T-cell (primary cell): ENCODE measurements around the gene DTX3. TPM values are rescaled to one million over a fixed set of nuclear protein-coding genes. Genes with fewer than 3 reads are reported as not detected.
A peak's percentile ranks its signal among the peaks of the same experiment; 100 is the strongest.
"Not testable (repeated sequence)": the region's sequence is repeated elsewhere in the genome, so short reads cannot be mapped to it uniquely, and the experiment has no call there.

Experiments used
- ATAC-seq, 4 experiments: fragments of 200-7000 bp in 3 of 4; fragments of 150-1000 bp in 1 of 4; cut with Tn5 transposase; replicated peaks in 1 of 4; 1 replicate in 3 of 4; 2 replicates in 1 of 4; pipeline ENCODE4 v1.10.0; 2021; ENCODE audit warnings: moderate library complexity in 3 of 4, mild to moderate bottlenecking in 2 of 4, moderate number of reproducible peaks in 1 of 4
- CTCF ChIA-PET, 2 donors: fragments of 300-600 bp; sonication (Branson Sonifier 250); formaldehyde crosslinking; loops; one replicate each; lab custom pipeline; 2022; ENCODE audit warnings: antibody characterized with exemption in 2 of 2; lab: Charles Lee
- POLR2A ChIA-PET, 2 donors: fragments of 300-600 bp; sonication (Branson Sonifier 250); formaldehyde crosslinking; loops; one replicate each; lab custom pipeline; 2022; ENCODE audit warnings: antibody characterized with exemption in 2 of 2; lab: Charles Lee
- DNase-seq, 35 experiments: peaks; one replicate each; pipeline versions ENCODE4 v3.0.0 to v3.0.0-alpha.2; 2013 to 2023
- H3K27ac ChIP-seq: one replicate; pipeline ENCODE4 v1.5.1; 2013; ENCODE audit warnings: low read length
- H3K27me3 ChIP-seq, 2 experiments: replicated peaks in 1 of 2; 1 replicate in 1 of 2; 2 replicates in 1 of 2; pipeline versions ENCODE4 v1.6.1 to v1.7.0; 2013; ENCODE audit warnings: low read length in 1 of 2, mixed read lengths in 1 of 2; ENCODE audit not compliant: control insufficient read depth in 2 of 2, insufficient read depth in 2 of 2; ENCODE audit errors: extremely low read depth in 1 of 2
- H3K36me3 ChIP-seq, 2 donors: 1 replicate in 1 of 2; 2 replicates in 1 of 2; pipeline versions ENCODE4 v1.6.1 to v1.7.0; 2013; ENCODE audit warnings: low read length in 1 of 2; ENCODE audit not compliant: control insufficient read depth in 2 of 2, insufficient read depth in 1 of 2; ENCODE audit errors: extremely low read depth in 1 of 2
- H3K4me1 ChIP-seq, 2 experiments: 1 replicate in 1 of 2; 2 replicates in 1 of 2; pipeline versions ENCODE4 v1.6.1 to v1.7.0; 2013; ENCODE audit warnings: low read length in 2 of 2, mixed read lengths in 1 of 2; ENCODE audit not compliant: insufficient read depth in 2 of 2, control insufficient read depth in 1 of 2; ENCODE audit errors: extremely low read depth in 1 of 2
- H3K4me3 ChIP-seq, 2 donors: 1 replicate in 1 of 2; 2 replicates in 1 of 2; pipeline versions ENCODE4 v1.5.1 to v1.7.0; 2013; ENCODE audit warnings: mild to moderate bottlenecking in 2 of 2, low read length in 1 of 2, moderate library complexity in 1 of 2; ENCODE audit not compliant: control insufficient read depth in 1 of 2; ENCODE audit errors: extremely low read depth in 1 of 2
- H3K9me3 ChIP-seq: 2 replicates; pipeline ENCODE4 v1.7.0; 2013
- H3K27ac Mint-ChIP-seq, 2 donors: one replicate each; pipeline ENCODE4 v1.8.0; 2020 to 2021; ENCODE audit warnings: mild to moderate bottlenecking in 2 of 2, mixed read lengths in 2 of 2
- H3K27me3 Mint-ChIP-seq, 2 donors: one replicate each; pipeline ENCODE4 v1.8.0; 2021 to 2022; ENCODE audit warnings: mixed read lengths in 2 of 2
- H3K36me3 Mint-ChIP-seq: one replicate; pipeline ENCODE4 v1.8.0; 2021; ENCODE audit warnings: mixed read lengths
- H3K4me1 Mint-ChIP-seq, 3 donors: one replicate each; pipeline ENCODE4 v1.8.0; 2020 to 2022; ENCODE audit warnings: mixed read lengths in 3 of 3, mild to moderate bottlenecking in 1 of 3
- H3K4me3 Mint-ChIP-seq, 3 donors: one replicate each; pipeline ENCODE4 v1.8.0; 2020 to 2022; ENCODE audit warnings: mild to moderate bottlenecking in 3 of 3, mixed read lengths in 3 of 3, moderate library complexity in 3 of 3
- H3K9me3 Mint-ChIP-seq, 3 donors: one replicate each; pipeline ENCODE4 v1.8.0; 2020 to 2022; ENCODE audit warnings: mixed read lengths in 3 of 3
- WGBS: methylation state at CpG from one replicate; pipeline ENCODE4 v1.1.5; 2013; ENCODE audit warnings: missing lambda C conversion rate; ENCODE audit not compliant: insufficient coverage; 5-methylcytosine and 5-hydroxymethylcytosine counted together
- total RNA-seq, 35 experiments: library from RNA in 6 of 35; stranded (reverse) in 6 of 35; fragments of 120-200 nt in 1 of 35; gene quantifications; one replicate each; pipeline versions ENCODE4 v1.2.1 to v1.2.4 and lab custom pipeline; 2013 to 2026

Gene DTX3
- total RNA-seq, 5 donors from 2014 or later (not counting 1 experiment from before 2014, with no cell fraction given): 27.1 to 37.2 (median 30.4) TPM

GRCh38 chr12:57614178-57614947, 9.7 kb downstream of the DTX3 start:
- peaks cover 11 to 86% of the 10 kb centered on the region in 2 experiments for H3K27me3 ChIP-seq
- no peak overlapping the region for H3K4me3 Mint-ChIP-seq

GRCh38 chr12:57614948-57615500, 10.4 kb downstream of the DTX3 start:
- H3K4me1 Mint-ChIP-seq: peaks cover 15 to 21% (median 17%) of the 10 kb centered on the region in 3 donors
- ChIA-PET CTCF (no interaction called here), POLR2A (interaction anchor here in 1 of 2 donors (0.6 kb wide), 1 partner anchor 78 kb away, joined by 3 read pairs; no protein-coding TSS in a partner anchor)
- H3K27me3 Mint-ChIP-seq: peaks cover 40 to 61% of the 10 kb centered on the region in 2 donors
- DNase-seq (no peak), ATAC-seq (no peak)
- H3K4me3 ChIP-seq: no peak overlapping the region
- no peak overlapping the region for H3K4me3 Mint-ChIP-seq
- H3K9me3 ChIP-seq: no peaks in the 10 kb centered on the region
- no peaks in the 10 kb centered on the region for H3K9me3 Mint-ChIP-seq
- peaks cover 11 to 90% of the 10 kb centered on the region in 2 experiments for H3K27me3 ChIP-seq
- no peak overlapping the region for H3K27ac ChIP-seq
- H3K27ac Mint-ChIP-seq: no peak overlapping the region
- WGBS: 88% methylated on average over 9 of the region's 11 CpGs
- H3K36me3 Mint-ChIP-seq: no peaks in the 10 kb centered on the region
- peaks cover 4 to 30% of the 10 kb centered on the region in 2 experiments for H3K4me1 ChIP-seq
- no peaks in the 10 kb centered on the region for H3K36me3 ChIP-seq

More at GRCh38 chr12:57614178-57614947, 9.7 kb downstream of the DTX3 start:
- Histone ChIP-seq H3K9me3 (no peaks in the 10 kb centered on the region), H3K27ac (no peak overlapping the region), H3K4me1 (peaks cover 2 to 23% of the 10 kb centered on the region in 2 experiments), H3K4me3 (no peak overlapping the region), H3K36me3 (no peaks in the 10 kb centered on the region)
- Mint-ChIP-seq H3K36me3 (no peaks in the 10 kb centered on the region), H3K4me1 (peaks cover 15 to 18% (median 16%) of the 10 kb centered on the region in 3 donors), H3K27me3 (peaks cover 40 to 55% of the 10 kb centered on the region in 2 donors), H3K27ac (no peak overlapping the region), H3K9me3 (no peaks in the 10 kb centered on the region)
- WGBS: 47% methylated on average over 4 of the region's 14 CpGs
- no peak for ATAC-seq
- ChIA-PET CTCF (interaction anchor here (0.5 to 1.0 kb wide), 3 partner anchors 24 to 307 kb away, joined by 3 to 14 read pairs (median 4); no protein-coding TSS in a partner anchor), POLR2A (interaction anchor here in 1 of 2 donors (0.5 kb wide), 1 partner anchor 91 kb away, joined by 3 read pairs; no protein-coding TSS in a partner anchor)
- peak in 1 of 35 experiments; percentile 17 for DNase-seq

GRCh38 chr12:57615637-57616036, 11.0 kb downstream of the DTX3 start:
- POLR2A ChIA-PET: interaction anchor here in 1 of 2 donors (0.6 kb wide), 1 partner anchor 78 kb away, joined by 3 read pairs; no protein-coding TSS in a partner anchor
- no peaks in the 10 kb centered on the region for H3K36me3 ChIP-seq
- H3K4me3 ChIP-seq: no peak overlapping the region
- H3K4me1 ChIP-seq: peaks cover 4 to 29% of the 10 kb centered on the region in 2 experiments
- 78% methylated on average over 5 of the region's 5 CpGs for WGBS
- Mint-ChIP-seq H3K27me3 (peaks cover 42 to 63% of the 10 kb centered on the region in 2 donors), H3K9me3 (no peaks in the 10 kb centered on the region), H3K27ac (no peak overlapping the region), H3K4me3 (no peak overlapping the region), H3K36me3 (no peaks in the 10 kb centered on the region), H3K4me1 (peaks cover 15 to 23% (median 16%) of the 10 kb centered on the region in 3 donors)
- no peak for DNase-seq
- CTCF ChIA-PET: no interaction called here
- peaks cover 11 to 90% of the 10 kb centered on the region in 2 experiments for H3K27me3 ChIP-seq
- no peak for ATAC-seq
- H3K27ac ChIP-seq: no peak overlapping the region
- H3K9me3 ChIP-seq: no peaks in the 10 kb centered on the region

- Histone ChIP-seq H3K27me3 (peaks cover 11 to 90% of the 10 kb centered on the region in 2 experiments), H3K27ac (no peak overlapping the region), H3K36me3 (no peaks in the 10 kb centered on the region), H3K4me3 (no peak overlapping the region), H3K9me3 (no peaks in the 10 kb centered on the region), H3K4me1 (peaks cover 6 to 29% of the 10 kb centered on the region in 2 experiments)
- DNase-seq: no peak
- ChIA-PET POLR2A (no interaction called here), CTCF (interaction anchor here (0.7 kb wide), 2 partner anchors 33 to 126 kb away, joined by 3 to 4 read pairs; no protein-coding TSS in a partner anchor)
- H3K9me3 Mint-ChIP-seq: no peaks in the 10 kb centered on the region
- no peak overlapping the region for H3K4me3 Mint-ChIP-seq
- no peak for ATAC-seq
- H3K36me3 Mint-ChIP-seq: no peaks in the 10 kb centered on the region
- no CpG with 5 or more reads among the region's 3 CpGs for WGBS
- peaks cover 51 to 71% of the 10 kb centered on the region in 2 donors for H3K27me3 Mint-ChIP-seq
- H3K4me1 Mint-ChIP-seq: peaks cover 22 to 29% (median 22%) of the 10 kb centered on the region in 3 donors
- H3K27ac Mint-ChIP-seq: no peak overlapping the region
These were observed 11.9 kb downstream of the DTX3 start for GRCh38 chr12:57616383-57617101.

GRCh38 chr12:57617942-57618341, 13.3 kb downstream of the DTX3 start:
- peaks cover 7 to 32% of the 10 kb centered on the region in 2 experiments for H3K4me1 ChIP-seq
- H3K27ac ChIP-seq: no peak overlapping the region
- Mint-ChIP-seq H3K27ac (no peak overlapping the region), H3K9me3 (no peaks in the 10 kb centered on the region), H3K4me1 (peaks cover 26 to 31% (median 30%) of the 10 kb centered on the region in 3 donors), H3K27me3 (peaks cover 58 to 74% of the 10 kb centered on the region in 2 donors), H3K4me3 (no peak overlapping the region), H3K36me3 (no peaks in the 10 kb centered on the region)
- DNase-seq: no peak
- no peaks in the 10 kb centered on the region for H3K9me3 ChIP-seq
- H3K27me3 ChIP-seq: peaks cover 10 to 93% of the 10 kb centered on the region in 2 experiments
- no peak overlapping the region for H3K4me3 ChIP-seq
- 47% methylated on average over 5 of the region's 11 CpGs for WGBS
- no peak for ATAC-seq
- POLR2A ChIA-PET: no interaction called here
- CTCF ChIA-PET: no interaction called here
- no peaks in the 10 kb centered on the region for H3K36me3 ChIP-seq

GRCh38 chr12:57618431-57618830, 13.8 kb downstream of the DTX3 start:
- H3K36me3 ChIP-seq, DNase-seq, H3K36me3 Mint-ChIP-seq, CTCF ChIA-PET, H3K9me3 Mint-ChIP-seq, H3K9me3 ChIP-seq, H3K27ac ChIP-seq, POLR2A ChIA-PET, ATAC-seq, H3K4me3 ChIP-seq, H3K4me3 Mint-ChIP-seq, H3K27ac Mint-ChIP-seq: not testable (repeated sequence)
- H3K4me1 ChIP-seq: peaks cover 7 to 32% of the 10 kb centered on the region in 2 experiments
- Mint-ChIP-seq H3K4me1 (peaks cover 26 to 31% (median 30%) of the 10 kb centered on the region in 3 donors), H3K27me3 (peaks cover 63 to 74% of the 10 kb centered on the region in 2 donors)
- 94% methylated on average over 3 of the region's 6 CpGs for WGBS
- H3K27me3 ChIP-seq: peaks cover 10 to 92% of the 10 kb centered on the region in 2 experiments
